GM12878 (cell line): ENCODE results near the gene ATAD3A. TPM values are rescaled to one million over a fixed set of nuclear protein-coding genes. Genes with fewer than 3 reads are reported as not detected.

Experiments
- ATAC-seq: fragments of 200-7000 bp; cut with Tn5 transposase; 3 replicates; pipeline ENCODE4 v1.9.1; 2020; ENCODE audit warnings: mild to moderate bottlenecking, moderate library complexity
- BruUV-seq: library from RNA; stranded (reverse); fragments of 400-500 nt; replicated peaks from 2 replicates; lab custom pipeline; 2021; lab: Mats Ljungman, UMichigan
- CTCF ChIA-PET: fragments of 300-600 bp; sonication (Branson Sonifier 250); formaldehyde crosslinking; extraction: SDS; loops from one replicate; lab custom pipeline; 2021; ENCODE audit warnings: inconsistent platforms; lab: Yijun Ruan, JAX
- POLR2A ChIA-PET: fragments of 350-600 bp; formaldehyde crosslinking; extraction: SDS; loops from one replicate; lab custom pipeline; 2021; ENCODE audit warnings: inconsistent platforms; lab: Charles Lee
- RAD21 ChIA-PET: fragments of 300-600 bp; sonication (Branson Sonifier 250); formaldehyde crosslinking; loops from one replicate; lab custom pipeline; 2023; ENCODE audit warnings: antibody characterized with exemption; ENCODE audit not compliant: unreplicated experiment; lab: Charles Lee
- SMC1A ChIA-PET: fragments of 300-600 bp; sonication (Branson Sonifier 250); formaldehyde crosslinking; loops from one replicate; lab custom pipeline; 2023; ENCODE audit not compliant: unreplicated experiment, uncharacterized antibody; lab: Charles Lee
- DNase-seq: peaks from one replicate; pipeline ENCODE4 v3.0.0-alpha.2; 2011; ENCODE audit warnings: low read depth, low spot score
- FAIRE-seq: peaks from 3 replicates; lab custom pipeline; 2011; peaks lifted over from hg19 to GRCh38; lab: Jason Lieb, UNC
- H2AFZ ChIP-seq: 2 replicates; pipeline ENCODE4 v1.6.0; 2011; ENCODE audit warnings: low read depth, low read length, control low read depth; ENCODE audit not compliant: control insufficient read depth
- H3K27ac ChIP-seq: 2 replicates; pipeline ENCODE4 v1.5.1; 2011; ENCODE audit warnings: control low read depth; ENCODE audit not compliant: control insufficient read depth, insufficient read depth
- H3K27me3 ChIP-seq, 2 experiments: replicated peaks in 1 of 2; 2 replicates each; pipeline versions ENCODE4 v1.6.0 to v1.6.1; 2011; ENCODE audit warnings: low read length in 1 of 2; ENCODE audit not compliant: control insufficient read depth in 2 of 2, insufficient read depth in 2 of 2
- H3K36me3 ChIP-seq, 2 experiments: 2 replicates each; pipeline ENCODE4 v1.5.1; 2011; ENCODE audit warnings: low read length in 1 of 2; ENCODE audit not compliant: control insufficient read depth in 2 of 2, insufficient read depth in 2 of 2
- H3K4me1 ChIP-seq: 2 replicates; pipeline ENCODE4 v1.6.1; 2011; ENCODE audit warnings: mild to moderate bottlenecking, low read length, moderate library complexity, mixed read lengths; ENCODE audit not compliant: control insufficient read depth, insufficient read depth
- H3K4me2 ChIP-seq: 2 replicates; pipeline ENCODE4 v1.6.0; 2011; ENCODE audit warnings: control low read depth; ENCODE audit not compliant: control insufficient read depth, insufficient read depth
- H3K4me3 ChIP-seq: fragments of 200-600 bp; sonication (generic); 2 replicates; pipeline ENCODE4 v1.5.1; 2016
- H3K79me2 ChIP-seq: 2 replicates; pipeline ENCODE4 v1.6.0; 2011; ENCODE audit warnings: low read length; ENCODE audit not compliant: control insufficient read depth, insufficient read depth
- H3K9ac ChIP-seq: 2 replicates; pipeline ENCODE4 v1.8.0; 2011; ENCODE audit warnings: low read length, control low read depth, mixed read lengths; ENCODE audit not compliant: control insufficient read depth, insufficient read depth
- H3K9me3 ChIP-seq: replicated peaks from 3 replicates; pipeline ENCODE4 v1.5.1; 2011; ENCODE audit warnings: mild to moderate bottlenecking, low read length; ENCODE audit not compliant: control insufficient read depth, insufficient read depth
- H4K20me1 ChIP-seq: 2 replicates; pipeline ENCODE4 v1.6.0; 2011; ENCODE audit not compliant: control insufficient read depth, insufficient read depth
- ATF3 ChIP-seq: IDR thresholded peaks from 2 replicates; pipeline ENCODE4 v1.6.1; 2011; ENCODE audit warnings: low read depth, mild to moderate bottlenecking, low read length, moderate library complexity, borderline replicate concordance; ENCODE audit errors: extremely low read depth
- CREB1 ChIP-seq: IDR thresholded peaks from 2 replicates; pipeline ENCODE4 v1.6.1; 2012; ENCODE audit warnings: low read depth, mild to moderate bottlenecking, inconsistent platforms
- EED ChIP-seq: sonication (generic); IDR thresholded peaks from 2 replicates; pipeline ENCODE4 v1.6.1; 2016; ENCODE audit warnings: antibody characterized with exemption, low read depth
- FOS ChIP-seq: IDR thresholded peaks from 3 replicates; pipeline ENCODE4 v1.6.1; 2011; ENCODE audit warnings: borderline replicate concordance; ENCODE audit not compliant: insufficient read length; ENCODE audit errors: extremely low read depth
- IKZF1 ChIP-seq: fragments of 450-650 bp; conservative IDR thresholded peaks from 2 replicates; pipeline ENCODE4 v1.6.1; 2017; ENCODE audit warnings: antibody characterized with exemption, mild to moderate bottlenecking
- NFXL1 ChIP-seq: fragments of 450-650 bp; IDR thresholded peaks from 2 replicates; pipeline ENCODE4 v1.6.1; 2017; ENCODE audit warnings: antibody characterized with exemption, mild to moderate bottlenecking, borderline replicate concordance
- RFX5 ChIP-seq: IDR thresholded peaks from 2 replicates; pipeline ENCODE4 v1.6.1; 2011; ENCODE audit warnings: low read depth, low read length, improper control_type of control experiment
- SMAD5 ChIP-seq: IDR thresholded peaks from 2 replicates; pipeline ENCODE4 v1.6.1; 2016; ENCODE audit warnings: antibody characterized with exemption, low read depth
- STAT1 ChIP-seq: fragments of 450-650 bp; conservative IDR thresholded peaks from 2 replicates; pipeline ENCODE4 v1.6.1; 2014; ENCODE audit warnings: antibody characterized with exemption, mild to moderate bottlenecking
- WGBS: methylation state at CpG from one replicate; pipeline ENCODE4 v1.1.6; 2016; ENCODE audit warnings: low lambda C conversion rate; ENCODE audit not compliant: insufficient replicate concordance, insufficient coverage; ENCODE audit errors: missing lambda C conversion rate; 5-methylcytosine and 5-hydroxymethylcytosine counted together
- in situ Hi-C: fragments of 300-500 bp; cut with MboI; formaldehyde crosslinking; loops from 9 replicates; pipeline ENCODE4 v1.14.3; 2018; ENCODE audit warnings: mixed read lengths
- intact Hi-C: fragments of 100-400 bp; cut with micrococcal nuclease; formaldehyde crosslinking; loops from one replicate; pipeline ENCODE4 v1.14.2; 2022; ENCODE audit not compliant: unreplicated experiment
- polyA plus RNA-seq, 11 experiments: library from polyadenylated mRNA; depleted of rRNA in 4 of 11; unstranded in 6 of 11; stranded (reverse) in 5 of 11; fragments of >200 nt; fragmentation: Nextera tagmentation in 4 of 11; fragmentation: Illumina TruSeq in 1 of 11; extraction: Ambion mirVana in 4 of 11; extraction: Trizol in 1 of 11; gene quantifications; 1 replicate in 1 of 11; 2 replicates in 10 of 11; pipeline versions ENCODE4 v1.2.1 to v1.2.3, GENCODE V29; 2011 to 2016; ENCODE audit warnings: inconsistent platforms in 2 of 11, missing spikeins in 2 of 11, low read depth in 1 of 11
- total RNA-seq, 4 experiments: library from RNA; depleted of rRNA in 3 of 4; stranded (reverse); fragments of >200 nt in 3 of 4; fragmentation: Illumina TruSeq in 1 of 4; extraction: Trizol in 1 of 4; gene quantifications; 2 replicates each; pipeline versions ENCODE4 v1.2.1 to v1.2.3, GENCODE V29; 2013 to 2021
- TF ChIP-seq, protein P1 (sequence below): fragments of 450-650 bp; conservative IDR thresholded peaks from 2 replicates; pipeline ENCODE4 v1.6.1; 2017; ENCODE audit warnings: mild to moderate bottlenecking, moderate library complexity
- TF ChIP-seq, protein P2 (sequence below): fragments of 450-650 bp; IDR thresholded peaks from 2 replicates; pipeline ENCODE4 v1.6.1; 2017; ENCODE audit warnings: low read depth, mild to moderate bottlenecking, moderate library complexity
- TF ChIP-seq, protein P3 (sequence below): fragments of 450-650 bp; IDR thresholded peaks from 2 replicates; pipeline ENCODE4 v1.6.1; 2017; ENCODE audit warnings: mild to moderate bottlenecking, low read depth, inconsistent platforms; ENCODE audit not compliant: poor library complexity, severe bottlenecking

The ATAD3A gene
- total and polyA plus RNA-seq, 10 of the 15 experiments (the other 5 are each of a cell fraction or from before 2014, with no cell fraction given), result 0.05 to 93.5 (median 38.9) TPM

GRCh38 chr1:1574721-1575537 is 63.0 kb downstream of the ATAD3A start, which contains the start of gene SSU72 (continued):
- TF ChIP-seq NFXL1 (no peak), IKZF1 (peak; percentile 99), RFX5 (no peak)

DNA sequence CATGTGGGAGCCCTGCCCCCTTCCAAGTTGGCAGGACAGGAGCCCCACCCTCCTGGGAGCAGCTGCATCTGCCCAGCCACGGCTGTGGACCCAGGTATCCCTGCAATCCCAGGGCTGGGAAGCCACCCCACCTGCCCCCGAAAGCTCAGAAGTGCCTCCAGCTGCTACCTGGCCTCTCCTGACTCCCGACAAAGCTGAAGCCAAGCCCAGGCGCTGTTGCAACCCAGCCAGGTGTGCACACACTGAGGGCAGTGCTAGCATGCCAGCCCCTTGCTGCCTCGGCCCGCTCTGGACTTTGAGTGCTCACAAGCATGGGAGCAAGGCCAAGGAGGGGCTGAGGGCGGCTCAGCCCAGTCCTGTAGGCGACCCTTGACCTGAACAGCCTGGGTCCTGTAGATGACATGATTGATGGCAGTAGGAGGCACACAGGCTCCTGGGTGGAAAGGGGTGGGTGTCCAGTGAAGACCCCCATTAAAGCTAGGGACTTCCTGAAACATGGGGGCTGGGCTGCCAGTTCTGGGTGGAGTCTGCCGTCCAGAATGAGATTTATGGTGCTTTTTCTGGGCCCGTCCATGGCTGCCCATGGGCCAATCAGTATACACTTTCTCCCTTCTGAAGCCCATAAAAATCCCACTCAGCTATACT is 65.5 kb downstream of the ATAD3A start:
- ChIA-PET POLR2A (interaction anchor here (0.6 kb wide), 1 partner anchor 30 kb away, joined by 5 read pairs; no protein-coding TSS in a partner anchor), CTCF (interaction anchor here (0.8 kb wide), 1 partner anchor 11 kb away, joined by 4 read pairs; no protein-coding TSS in a partner anchor), SMC1A (interaction anchor here (0.9 to 1.3 kb wide), 2 partner anchors 20 to 37 kb away, joined by 3 read pairs; no protein-coding TSS in a partner anchor), RAD21 (no interaction called here)
- in situ Hi-C loops (no loop called here), intact Hi-C loops (no loop called here)
- Histone ChIP-seq H4K20me1 (no peaks in the 10 kb centered on the region), H3K9ac (no peak overlapping the region), H3K27ac (no peak overlapping the region), H3K9me3 (no peaks in the 10 kb centered on the region), H3K79me2 (peaks cover 27% of the 10 kb centered on the region), H3K36me3 (no peaks in the 10 kb centered on the region), H3K4me3 (no peak overlapping the region), H3K27me3 (0 out of 4 replicates have a peak, but pooled peaks cover 0 to 3% of the 10 kb centered on the region in 2 experiments), H3K4me2 (no peak overlapping the region), H3K4me1 (no peaks in the 10 kb centered on the region), H2AFZ (no peak overlapping the region)
- TF ChIP-seq, protein P1, sequence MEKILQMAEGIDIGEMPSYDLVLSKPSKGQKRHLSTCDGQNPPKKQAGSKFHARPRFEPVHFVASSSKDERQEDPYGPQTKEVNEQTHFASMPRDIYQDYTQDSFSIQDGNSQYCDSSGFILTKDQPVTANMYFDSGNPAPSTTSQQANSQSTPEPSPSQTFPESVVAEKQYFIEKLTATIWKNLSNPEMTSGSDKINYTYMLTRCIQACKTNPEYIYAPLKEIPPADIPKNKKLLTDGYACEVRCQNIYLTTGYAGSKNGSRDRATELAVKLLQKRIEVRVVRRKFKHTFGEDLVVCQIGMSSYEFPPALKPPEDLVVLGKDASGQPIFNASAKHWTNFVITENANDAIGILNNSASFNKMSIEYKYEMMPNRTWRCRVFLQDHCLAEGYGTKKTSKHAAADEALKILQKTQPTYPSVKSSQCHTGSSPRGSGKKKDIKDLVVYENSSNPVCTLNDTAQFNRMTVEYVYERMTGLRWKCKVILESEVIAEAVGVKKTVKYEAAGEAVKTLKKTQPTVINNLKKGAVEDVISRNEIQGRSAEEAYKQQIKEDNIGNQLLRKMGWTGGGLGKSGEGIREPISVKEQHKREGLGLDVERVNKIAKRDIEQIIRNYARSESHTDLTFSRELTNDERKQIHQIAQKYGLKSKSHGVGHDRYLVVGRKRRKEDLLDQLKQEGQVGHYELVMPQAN, result no peak
- TF ChIP-seq, protein P2, sequence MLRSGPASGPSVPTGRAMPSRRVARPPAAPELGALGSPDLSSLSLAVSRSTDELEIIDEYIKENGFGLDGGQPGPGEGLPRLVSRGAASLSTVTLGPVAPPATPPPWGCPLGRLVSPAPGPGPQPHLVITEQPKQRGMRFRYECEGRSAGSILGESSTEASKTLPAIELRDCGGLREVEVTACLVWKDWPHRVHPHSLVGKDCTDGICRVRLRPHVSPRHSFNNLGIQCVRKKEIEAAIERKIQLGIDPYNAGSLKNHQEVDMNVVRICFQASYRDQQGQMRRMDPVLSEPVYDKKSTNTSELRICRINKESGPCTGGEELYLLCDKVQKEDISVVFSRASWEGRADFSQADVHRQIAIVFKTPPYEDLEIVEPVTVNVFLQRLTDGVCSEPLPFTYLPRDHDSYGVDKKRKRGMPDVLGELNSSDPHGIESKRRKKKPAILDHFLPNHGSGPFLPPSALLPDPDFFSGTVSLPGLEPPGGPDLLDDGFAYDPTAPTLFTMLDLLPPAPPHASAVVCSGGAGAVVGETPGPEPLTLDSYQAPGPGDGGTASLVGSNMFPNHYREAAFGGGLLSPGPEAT, result no peak
- no peak for TF ChIP-seq EED
- no peak for TF ChIP-seq SMAD5
- TF ChIP-seq FOS, result no peak
- no peak for TF ChIP-seq ATF3
- no peak for TF ChIP-seq STAT1
- TF ChIP-seq CREB1, result no peak
- TF ChIP-seq, protein P3, sequence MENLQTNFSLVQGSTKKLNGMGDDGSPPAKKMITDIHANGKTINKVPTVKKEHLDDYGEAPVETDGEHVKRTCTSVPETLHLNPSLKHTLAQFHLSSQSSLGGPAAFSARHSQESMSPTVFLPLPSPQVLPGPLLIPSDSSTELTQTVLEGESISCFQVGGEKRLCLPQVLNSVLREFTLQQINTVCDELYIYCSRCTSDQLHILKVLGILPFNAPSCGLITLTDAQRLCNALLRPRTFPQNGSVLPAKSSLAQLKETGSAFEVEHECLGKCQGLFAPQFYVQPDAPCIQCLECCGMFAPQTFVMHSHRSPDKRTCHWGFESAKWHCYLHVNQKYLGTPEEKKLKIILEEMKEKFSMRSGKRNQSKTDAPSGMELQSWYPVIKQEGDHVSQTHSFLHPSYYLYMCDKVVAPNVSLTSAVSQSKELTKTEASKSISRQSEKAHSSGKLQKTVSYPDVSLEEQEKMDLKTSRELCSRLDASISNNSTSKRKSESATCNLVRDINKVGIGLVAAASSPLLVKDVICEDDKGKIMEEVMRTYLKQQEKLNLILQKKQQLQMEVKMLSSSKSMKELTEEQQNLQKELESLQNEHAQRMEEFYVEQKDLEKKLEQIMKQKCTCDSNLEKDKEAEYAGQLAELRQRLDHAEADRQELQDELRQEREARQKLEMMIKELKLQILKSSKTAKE, result no peak
- FAIRE-seq (no peak), DNase-seq (no peak), ATAC-seq (no peak)
- WGBS, result 38% methylated on average over 9 of the region's 10 CpGs
- no TSS peak for BruUV-seq
